Raji (cell line): ENCODE results near the gene MKNK1.

ENCODE experiments used
- POLR2A ChIP-seq: IDR thresholded peaks from 2 replicates; pipeline ENCODE4 v1.6.1; 2011; ENCODE audit warnings: low read depth, low read length, control low read depth; ENCODE audit not compliant: insufficient read depth

MKNK1 gene

DNA sequence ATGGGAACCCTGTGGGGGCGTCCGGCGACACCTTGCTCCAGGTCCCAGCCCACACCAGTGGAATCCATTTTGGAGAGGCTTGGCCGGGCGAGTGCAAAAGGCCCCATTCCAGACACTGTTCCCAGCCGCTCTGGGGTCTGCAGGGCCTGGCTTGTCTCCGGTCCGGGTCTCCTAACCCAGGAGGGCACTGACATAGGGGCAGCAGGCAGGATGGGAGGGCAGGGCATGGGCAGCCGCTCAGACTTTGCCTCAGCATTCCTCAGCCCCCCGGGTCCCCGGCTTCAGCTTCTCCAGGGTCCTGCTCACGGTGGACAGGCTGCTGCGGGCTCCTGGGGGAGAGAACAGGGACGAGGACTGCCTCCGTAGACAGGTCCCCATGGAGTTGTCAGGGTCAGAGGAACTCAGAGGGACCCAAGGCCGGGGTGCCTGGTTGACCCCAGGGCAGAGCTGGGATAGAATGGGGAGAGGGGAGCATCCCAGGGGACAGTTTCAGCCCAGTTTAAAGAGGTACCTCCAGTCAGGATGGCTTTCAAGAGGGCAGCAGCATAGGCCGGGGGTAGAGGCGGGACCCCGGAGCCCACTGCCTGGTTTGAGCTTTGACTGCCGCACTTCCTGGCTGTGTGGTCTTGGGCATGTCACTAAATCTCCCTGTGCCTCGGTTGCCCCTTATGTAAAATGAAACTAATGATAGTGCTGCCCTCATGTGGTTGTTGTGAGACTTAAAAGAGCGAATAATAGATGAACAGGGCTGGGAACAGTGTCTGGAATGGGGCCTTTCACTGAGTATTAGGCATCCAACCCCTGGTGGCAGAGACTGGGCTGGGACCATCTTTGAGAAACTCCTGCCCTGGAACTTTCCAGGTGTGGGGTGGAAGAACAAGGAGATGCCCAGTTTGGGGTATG lies 56.3 kb downstream of the MKNK1 start:
- TF ChIP-seq POLR2A: no peak

DNA sequence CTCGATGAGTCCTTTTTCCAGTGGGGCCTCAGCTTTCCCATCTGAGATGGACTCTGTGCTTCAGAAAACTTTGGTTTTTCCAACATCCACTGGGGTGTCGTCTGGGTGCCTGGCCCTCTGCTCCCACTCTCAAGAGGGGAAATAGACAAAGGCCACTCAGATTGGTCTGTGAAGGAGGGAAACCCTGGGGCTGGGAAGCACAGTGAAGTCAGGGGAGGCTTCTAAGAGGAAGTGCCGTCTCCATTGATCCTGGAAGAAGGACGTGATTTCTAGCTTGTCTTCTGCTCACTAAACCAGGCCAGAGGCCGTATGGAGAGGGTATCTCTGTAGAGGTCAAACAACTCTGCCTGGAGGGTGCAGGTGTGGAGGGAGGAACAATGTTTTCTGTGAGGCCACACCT lies 57.9 kb downstream of the MKNK1 start:
- no peak for TF ChIP-seq POLR2A

DNA sequence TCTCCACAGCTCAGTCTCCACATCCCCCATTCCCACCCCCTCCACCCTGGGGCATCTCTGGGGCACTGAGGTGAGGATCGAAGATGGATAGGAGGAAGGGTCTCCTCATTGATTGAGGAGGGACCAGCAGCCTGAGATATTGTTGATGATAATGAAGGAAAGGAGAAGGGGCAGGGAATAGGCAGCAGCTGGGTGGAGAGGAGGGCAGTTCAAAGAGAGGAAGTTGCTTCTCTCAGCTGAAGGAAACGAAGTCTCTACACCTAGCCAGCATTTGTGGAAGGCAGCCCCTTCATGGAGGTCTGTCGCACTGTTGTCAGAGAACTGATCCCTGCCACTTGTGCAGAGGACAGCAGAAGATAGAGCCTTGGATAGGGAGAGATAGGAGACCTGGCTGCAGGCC lies 58.3 kb downstream of the MKNK1 start:
- no peak for TF ChIP-seq POLR2A

DNA sequence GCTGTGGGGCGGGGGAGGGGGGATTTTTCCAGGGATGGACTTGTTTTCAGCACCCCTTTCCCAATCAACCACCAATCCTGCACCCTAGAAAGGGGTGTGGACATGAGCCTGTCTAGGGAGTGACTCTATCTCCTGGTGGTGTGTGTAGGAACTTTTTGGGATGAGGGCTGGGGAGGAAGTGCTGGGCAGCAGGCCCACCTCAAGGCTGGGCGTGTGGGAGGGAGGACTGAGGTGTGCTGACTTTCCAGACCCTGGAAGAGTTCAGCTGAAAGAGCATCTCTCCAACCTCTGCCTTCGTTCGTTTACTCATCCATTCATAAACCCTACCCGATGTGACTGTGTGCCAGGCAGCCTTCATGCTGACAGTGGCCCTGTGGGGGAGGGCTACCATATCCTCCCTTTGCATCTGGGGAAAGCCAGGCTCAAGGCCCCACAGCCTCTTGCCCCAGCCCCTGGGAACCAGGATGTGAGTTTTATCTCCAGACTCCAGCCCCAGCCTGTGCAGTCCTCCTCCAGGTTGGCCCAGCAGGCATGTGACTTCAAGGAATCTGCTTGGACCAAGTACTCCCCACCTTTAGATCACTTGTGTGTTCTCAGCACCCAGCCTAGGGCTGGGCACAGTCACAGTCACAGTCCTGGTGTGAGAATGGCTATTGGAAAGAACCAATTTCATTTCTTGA lies 59.4 kb downstream of the MKNK1 start:
- no peak for TF ChIP-seq POLR2A

DNA sequence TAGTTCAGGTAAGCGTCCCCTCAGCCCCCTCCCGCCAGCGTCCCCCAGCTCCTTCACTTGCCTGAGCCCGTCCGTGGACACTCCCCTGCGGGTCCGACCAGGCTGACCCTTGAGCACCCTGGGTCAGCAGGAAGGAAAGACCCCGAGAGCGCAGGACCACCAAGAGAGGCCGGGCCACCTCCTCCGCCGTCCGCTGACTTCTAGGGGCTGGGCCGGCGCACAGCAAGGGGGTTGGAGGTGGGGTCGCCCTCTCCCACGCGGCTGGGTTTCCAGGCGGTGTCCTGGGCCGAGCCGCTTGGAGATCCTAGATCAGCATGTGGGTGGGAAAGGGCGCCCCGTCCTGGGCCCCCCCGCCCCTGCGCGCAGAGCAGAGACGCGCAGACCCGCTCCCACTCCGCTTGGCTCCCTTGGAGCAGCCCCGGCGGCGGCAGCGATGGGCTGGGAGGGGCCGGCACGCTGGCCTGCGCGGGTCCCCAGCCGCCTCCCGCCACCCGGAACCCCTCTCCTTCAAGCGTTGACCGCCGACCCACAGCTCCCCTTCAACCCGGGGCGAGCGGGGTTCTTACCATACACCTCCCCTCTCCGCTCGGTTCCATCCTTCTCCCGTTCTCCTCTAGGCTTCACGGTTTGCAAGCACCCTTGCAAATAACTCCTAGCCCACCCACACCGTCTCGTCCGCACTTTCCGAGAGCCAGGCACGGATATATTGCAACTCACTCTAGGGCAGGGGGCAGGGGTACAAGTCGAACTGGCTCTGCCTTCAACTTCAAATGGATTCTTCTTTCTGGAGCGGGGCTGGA lies 60.1 kb downstream of the MKNK1 start:
- TF ChIP-seq POLR2A: no peak

DNA sequence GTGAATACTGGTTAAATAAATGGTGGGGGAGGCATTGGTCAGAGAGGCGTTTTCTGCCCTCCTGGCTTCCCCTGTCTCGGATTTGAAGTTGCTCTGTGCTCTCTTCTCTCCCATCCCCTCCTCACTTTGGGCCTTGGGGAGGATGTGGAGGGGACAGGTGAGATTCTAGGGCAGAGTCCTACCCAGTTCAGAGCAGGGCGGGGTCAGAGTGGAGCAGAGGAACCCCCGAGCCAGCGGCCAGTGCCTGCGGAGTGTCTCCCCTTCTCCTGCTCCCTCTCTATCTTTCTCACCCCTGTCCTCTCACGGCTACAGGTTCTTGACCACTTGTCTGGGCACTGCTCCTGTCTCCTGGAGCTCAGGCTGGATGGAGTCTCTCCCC lies 60.7 kb downstream of the MKNK1 start:
- TF ChIP-seq POLR2A: no peak

DNA sequence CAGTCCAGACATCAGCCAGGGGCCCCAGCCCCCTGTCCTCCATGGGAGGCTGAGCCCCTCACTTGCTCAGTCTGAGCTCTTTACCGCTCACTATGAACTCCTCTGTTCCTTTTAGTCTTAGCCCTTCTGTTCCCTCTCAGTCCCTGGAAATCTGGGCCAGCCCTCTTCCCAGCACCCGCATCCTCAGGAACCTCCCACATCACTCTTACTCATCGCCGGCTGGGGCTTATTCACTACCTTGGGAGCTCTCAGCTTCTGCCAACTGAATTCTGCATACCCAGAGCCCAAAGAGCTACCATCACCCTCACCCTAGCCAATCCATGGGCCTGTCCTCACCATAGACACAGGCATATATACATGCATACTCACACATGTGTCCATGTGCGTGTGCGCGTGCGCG lies 64.1 kb downstream of the MKNK1 start:
- TF ChIP-seq POLR2A: no peak

DNA sequence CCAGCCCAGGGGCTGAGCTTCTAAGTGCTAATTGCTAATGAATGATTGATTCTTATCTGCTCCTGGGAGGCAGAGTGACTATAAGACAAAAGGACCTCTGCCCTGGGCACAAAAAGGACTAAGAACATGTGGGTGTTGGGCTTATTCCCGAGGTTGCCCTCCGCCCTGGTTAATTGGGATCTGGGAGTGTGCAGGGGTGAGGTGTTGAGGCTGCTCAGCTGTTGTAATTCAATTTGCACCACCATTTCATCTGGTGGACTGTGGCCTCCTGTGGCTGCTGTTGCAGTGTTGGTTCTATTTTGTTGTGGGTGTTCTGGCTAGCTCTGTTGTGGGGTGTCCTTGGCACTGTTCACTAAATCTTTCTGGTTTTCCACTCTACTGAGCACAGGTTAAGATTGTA lies 65.9 kb downstream of the MKNK1 start:
- TF ChIP-seq POLR2A: no peak

DNA sequence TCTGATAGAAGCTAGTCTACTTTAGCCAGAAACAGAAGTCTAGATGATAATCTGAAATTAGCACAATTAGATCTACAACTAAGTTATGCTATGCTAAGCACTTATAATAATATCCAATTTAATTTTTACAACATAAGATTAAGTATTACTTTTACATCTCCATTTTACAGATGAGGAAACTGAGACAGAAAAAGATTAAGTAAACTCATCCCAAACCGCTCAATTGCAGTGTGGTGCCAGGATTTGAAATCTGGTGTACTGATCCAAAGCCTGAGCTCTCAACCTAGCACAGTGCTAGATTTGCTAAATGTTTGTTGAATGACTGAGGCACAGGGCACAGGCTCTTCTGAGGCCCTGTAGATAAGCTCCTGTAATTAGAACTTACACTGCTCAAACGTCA lies 66.4 kb downstream of the MKNK1 start:
- TF ChIP-seq POLR2A: no peak

DNA sequence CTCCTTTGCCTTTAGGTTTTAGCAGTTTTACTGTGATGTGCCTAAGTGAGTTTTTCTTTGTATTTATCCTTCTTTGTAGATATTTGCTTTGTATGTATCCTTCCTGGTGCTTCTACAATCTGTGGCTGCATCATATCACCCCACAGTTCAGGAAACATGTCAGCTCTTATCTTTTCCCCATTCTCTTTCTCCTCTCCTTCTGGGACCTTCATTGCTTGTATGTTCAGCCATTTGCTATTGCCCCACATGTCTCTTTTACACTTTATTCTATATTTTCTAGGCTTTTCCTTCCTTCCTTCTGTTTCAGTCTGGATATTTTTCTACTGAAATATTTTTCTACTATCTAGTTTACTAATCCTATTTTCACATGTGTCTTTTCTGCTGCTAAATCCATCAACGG lies 67.5 kb downstream of the MKNK1 start:
- TF ChIP-seq POLR2A: no peak

DNA sequence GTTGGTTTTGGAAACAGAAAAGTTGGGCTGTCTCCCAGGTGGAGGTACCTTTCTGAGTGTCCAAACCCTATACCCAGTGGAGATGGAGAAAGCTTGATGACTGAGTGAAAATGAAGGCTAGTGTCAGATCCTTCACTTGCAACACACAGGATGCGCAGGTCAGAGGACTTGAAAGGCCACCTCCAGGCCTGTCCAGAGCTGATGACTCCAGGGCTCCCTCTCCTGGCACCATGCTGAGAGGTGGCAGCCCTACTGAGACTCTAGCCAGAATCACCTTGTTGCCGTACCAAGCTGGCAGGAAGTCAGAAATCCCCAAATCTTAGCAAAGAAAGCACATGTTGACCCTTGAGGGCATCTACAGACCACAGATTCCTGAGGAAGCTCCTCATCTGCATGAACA lies 69.0 kb downstream of the MKNK1 start:
- TF ChIP-seq POLR2A: no peak

DNA sequence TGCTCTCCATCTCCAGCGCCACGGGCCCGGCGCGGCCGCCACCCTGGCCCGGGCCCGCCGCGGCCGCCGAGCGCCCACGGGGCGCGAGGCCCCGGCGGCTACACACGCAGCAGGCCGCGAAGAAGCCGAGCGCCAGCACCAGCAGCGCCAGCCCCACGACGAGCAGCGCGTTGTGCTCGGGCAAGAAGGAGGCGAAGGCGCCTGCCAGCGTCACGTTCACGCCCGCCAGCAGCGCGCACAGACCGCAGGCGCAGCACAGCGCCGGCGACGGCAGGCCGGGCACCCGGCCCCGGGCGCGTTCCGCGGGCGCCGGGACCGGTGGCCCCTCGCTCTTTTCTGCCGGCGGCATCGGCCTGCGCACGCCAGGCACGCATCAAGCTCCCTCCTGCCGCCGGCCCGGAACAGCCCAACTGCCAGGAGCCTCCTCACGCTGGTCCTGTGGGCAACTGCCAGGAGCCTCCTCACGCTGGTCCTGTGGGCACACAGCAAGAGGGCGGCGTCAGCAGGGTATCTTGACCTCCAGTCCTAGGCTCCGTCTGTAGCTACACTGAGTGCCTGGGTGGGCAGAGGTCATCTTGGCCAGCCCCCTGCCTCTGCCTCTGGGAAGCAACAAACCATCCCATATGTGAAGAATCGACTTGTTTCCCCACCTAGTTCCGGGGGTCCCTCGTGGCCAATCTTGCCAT lies 70.7 kb downstream of the MKNK1 start:
- TF ChIP-seq POLR2A: no peak

DNA sequence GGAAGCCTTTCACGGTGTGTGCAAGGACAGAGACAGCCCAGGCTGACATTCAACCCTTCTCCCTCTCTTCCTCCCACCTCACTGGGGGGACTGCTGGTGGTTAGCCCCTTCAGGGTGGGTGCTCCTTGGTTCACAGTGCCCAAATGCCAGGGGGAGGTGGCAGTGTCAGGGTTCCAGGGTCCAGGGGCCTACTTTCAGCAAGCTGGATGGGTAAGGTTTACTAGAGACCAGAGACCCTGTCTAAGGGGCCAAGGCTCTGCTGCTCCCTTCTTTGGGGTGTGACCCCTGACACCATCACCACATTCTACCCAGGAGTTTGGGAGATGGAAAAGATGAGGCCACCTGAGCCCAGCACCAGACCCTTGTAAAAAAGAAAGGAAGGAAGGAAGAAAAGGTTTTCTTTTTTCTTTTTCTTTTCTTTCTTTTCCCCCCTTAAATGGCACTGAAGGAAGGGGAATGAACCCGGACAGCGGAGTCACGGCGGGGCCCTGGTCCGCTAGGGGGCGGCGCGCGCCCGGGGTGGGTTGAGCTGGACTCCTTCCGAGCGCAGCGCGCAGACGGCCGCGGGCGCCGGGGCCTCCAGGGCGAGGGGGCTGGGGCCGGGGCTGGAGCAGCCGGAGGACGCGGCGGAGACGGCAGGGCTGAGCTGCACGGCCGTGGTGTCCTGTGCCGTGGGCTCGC lies 71.4 kb downstream of the MKNK1 start:
- TF ChIP-seq POLR2A: no peak

DNA sequence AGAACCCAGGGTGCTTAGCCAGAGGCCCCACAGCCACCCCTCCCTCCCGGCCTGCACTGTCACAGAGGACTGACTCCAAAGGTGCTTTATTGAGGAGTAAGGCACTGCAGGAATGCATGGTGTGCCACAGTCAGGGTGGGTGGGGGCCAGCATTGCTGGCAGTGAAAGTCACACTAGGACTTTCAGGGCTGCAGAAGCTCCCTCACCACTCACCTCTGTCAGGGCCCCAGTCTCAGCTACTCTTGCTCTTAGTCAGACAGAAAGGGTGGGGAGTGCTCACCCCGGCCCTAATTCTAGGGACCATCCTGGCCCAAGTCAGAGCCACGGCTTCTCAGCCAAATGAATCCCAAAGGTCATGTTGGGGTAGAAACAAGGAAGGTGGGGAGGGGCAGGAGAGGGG lies 72.0 kb downstream of the MKNK1 start:
- TF ChIP-seq POLR2A: no peak

DNA sequence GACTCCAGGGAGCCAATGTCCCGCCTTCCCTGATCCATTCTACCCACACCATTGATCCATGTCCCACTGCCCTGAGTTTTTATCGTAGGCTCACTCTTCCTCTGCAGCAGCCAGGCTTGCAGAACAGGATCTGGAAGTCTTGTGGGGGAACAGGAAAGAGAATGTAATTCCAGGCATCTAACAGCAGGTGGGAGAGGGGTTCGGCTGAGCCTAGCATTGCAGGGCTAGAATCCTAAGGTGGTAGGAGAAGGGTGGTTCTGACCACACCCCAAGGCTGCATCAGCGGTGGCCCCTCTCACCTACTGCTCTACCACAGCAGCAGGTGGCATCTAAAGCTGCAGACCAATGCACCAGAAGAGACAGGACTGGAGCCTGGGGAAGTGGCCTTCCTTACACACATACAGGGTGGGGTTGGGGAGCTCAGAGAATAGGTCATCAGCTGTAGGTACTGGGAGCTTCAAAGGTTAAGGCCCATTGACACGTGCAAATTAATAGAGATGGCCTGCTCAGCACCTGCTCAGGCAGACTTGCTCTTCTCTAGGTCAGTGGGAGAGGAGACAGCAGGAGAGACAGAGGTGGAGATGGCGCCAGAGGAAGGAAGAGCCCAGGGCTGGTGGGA lies 73.2 kb downstream of the MKNK1 start:
- TF ChIP-seq POLR2A: no peak

DNA sequence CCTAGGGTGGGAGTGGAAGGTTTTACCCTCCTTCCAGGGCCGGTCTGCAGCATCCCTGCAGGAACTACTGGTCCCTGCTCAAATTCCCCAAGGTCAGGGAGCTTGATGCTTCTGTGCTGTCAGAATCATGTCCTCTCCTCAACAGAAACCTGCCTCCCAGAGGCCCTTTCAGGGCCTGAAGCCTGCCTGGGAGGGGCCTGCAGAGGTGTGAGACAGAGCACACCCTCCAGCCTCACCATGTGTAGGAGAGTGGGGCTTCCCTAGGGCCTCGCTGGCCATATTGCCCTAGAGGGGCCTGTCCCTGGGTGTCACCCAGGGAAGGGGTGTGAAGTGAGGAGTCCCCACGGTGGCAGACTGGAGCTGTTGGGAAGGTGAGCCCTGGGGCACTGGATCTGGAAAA lies 73.8 kb downstream of the MKNK1 start:
- no peak for TF ChIP-seq POLR2A
